NCI-H446 treated with DMSO at 0.1 percent for 48 hours (cell line): Measurements from ENCODE around the gene NFYC.

Source experiments
- DNase-seq: peaks from one replicate; lab custom pipeline; 2025; lab: John Stamatoyannopoulos, UW

NFYC gene

DNA sequence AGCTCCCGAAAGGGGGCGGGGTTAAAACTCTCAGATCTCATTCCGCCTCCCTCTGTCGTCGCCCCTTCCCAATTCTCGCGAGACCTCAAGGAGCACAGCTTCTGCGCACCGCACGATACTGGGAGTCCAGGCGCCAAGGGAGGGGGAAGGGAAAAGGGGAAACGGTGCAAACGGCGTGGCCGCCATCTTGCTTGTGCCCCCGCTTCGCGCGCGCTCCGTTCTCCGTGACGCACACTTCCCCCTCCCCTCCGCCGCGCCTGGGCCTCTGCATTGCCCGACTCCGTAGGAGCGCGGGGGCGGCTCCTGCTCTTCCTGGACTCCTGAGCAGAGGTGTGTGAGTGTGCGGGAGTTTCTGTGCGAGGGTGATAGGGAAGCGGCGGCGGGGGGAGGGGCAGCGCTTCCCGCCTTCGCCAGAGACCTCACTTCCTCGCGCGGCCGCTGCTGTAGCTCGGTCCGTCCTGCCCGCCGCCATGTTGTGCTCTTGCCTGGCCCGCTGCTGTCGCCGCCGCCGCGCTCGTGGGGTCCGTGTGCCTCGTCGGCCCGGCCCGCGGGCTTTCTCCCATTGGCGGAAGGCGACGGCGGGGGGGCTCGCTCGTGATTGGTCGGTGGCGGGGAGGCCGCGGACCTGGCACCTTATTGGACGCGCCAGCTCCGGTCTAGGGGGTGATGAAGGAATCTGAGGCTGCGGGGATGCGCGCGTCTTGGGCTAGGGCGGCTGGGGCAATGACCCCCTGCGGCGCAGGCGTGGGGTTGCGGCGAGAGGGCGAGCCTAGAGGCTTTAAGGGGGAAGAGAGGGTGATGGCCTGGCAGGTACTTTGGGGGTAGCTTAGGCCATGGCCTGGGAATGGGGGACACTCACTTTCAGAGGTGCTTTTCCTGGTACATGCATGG lies at the start of gene NFYC:
Gene NFYC (plus strand): TSS at position 167 of the 891 bp plus-strand sequence. CDS start 47,140 bp downstream, outside the sequence.
- DNase-seq: peak; percentile 98

GRCh38 chr1:40645118-40645680 lies 46.3 kb upstream of the NFYC start:
- no peak for DNase-seq

GRCh38 chr1:40646315-40646714 lies 45.2 kb upstream of the NFYC start:
- no peak for DNase-seq

GRCh38 chr1:40648200-40648599 lies 43.3 kb upstream of the NFYC start:
- DNase-seq: no peak

DNA sequence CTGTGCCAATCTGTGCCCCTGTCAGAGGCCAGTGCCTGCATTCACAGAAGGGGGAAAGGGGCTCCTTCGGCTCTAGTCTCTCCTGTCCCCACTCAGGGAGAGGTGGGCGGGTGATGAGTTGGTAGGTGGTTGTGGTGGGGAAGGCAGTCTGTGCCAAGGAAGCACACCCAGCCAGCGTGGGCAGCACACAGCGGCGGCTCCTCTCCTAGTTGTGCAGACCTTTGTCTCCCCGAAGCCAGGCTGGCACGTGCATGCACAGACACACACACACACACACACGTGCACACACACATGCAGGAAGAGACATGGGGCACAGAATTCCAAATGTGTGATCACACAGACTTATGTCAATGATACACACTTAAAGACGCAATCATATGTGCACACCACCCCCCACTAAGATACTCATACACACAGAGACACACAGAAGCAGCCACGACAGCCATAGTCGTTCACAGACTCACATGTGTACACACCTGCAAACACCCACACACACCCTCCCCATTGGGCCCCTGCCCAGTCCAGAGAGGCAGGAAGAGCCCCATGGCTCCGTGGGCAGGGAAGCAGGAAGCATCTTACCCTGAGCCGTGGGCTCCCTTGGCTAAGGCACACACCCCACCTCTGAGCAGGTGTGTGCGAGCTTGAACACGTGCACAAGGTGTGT lies 42.4 kb upstream of the NFYC start:
- DNase-seq: no peak

DNA sequence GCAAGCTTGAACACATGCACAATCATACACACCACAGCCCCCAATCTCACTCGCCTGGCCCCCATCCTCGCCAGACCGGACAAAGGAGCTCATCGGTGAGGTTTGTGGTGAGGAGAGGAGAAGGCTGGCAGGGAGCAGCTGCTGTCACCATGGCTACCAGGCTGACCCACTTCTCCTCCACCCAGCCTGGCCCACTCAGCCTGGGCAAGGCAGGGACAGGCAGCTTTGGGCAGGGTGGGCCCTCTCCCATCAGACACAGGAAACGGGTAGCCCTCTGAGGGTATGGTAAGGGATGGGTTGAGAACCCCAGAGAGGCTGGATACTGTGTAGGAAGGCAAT lies 41.9 kb upstream of the NFYC start:
- DNase-seq: no peak

GRCh38 chr1:40650075-40650474 lies 41.4 kb upstream of the NFYC start:
- DNase-seq: no peak

GRCh38 chr1:40651138-40651857 lies 40.2 kb upstream of the NFYC start:
- no peak for DNase-seq

- no peak for DNase-seq
Observed at GRCh38 chr1:40652468-40652867, 39.0 kb upstream of the NFYC start.

DNA sequence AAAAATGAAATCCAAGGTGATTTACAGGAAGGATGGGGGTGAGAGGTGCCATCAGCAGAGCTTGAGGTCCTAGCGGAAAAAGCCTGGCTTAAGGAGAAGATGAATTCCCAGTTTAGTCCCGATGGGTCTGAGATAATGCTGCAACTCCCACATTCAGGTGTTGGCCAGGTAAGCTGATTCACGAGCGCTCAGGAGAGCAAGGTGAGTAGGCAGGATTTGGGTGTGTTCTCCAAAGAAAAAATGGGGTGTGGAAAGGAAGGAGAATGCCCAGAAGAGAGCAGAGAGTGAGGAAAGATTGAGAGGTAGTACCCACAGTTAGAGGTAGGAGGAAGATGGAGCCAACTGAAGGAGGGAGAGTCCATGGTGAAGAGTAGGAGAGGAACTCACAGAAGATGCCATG lies 38.5 kb upstream of the NFYC start:
- no peak for DNase-seq

DNA sequence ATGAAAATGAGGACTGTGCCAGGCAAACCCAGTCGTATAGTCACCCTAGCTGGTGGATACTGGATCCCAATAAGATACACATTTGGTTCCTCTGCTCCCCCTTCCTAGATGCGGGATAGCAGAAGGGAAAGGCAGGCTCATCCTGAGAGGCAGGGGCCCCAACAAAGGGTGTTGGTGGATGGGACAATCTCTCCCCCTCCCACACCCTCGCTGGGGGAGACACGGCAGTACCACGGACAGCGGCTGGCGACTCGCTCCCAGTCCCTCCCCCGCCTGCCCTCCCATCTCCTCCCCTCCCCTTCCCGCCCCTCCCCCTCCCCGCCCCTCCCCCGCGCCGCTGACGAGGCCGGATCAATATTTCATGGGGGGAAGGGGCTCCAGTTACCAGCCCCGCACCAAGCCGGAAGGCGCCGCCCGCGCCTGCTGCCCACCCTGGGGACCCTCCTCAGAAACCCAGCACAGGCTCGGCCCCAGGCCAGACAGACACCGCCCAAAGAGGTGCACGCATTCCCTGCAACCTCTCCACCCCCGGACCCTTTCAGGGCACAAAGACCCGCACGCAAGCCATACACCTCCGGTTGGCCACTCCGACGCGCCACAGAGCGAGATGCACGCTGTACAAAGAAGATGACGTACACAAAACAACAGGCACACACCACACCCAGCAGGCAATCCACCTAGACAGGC lies 37.5 kb upstream of the NFYC start:
- DNase-seq: no peak

- DNase-seq: no peak
Observed at GRCh38 chr1:40657046-40657445, 34.5 kb upstream of the NFYC start.

DNA sequence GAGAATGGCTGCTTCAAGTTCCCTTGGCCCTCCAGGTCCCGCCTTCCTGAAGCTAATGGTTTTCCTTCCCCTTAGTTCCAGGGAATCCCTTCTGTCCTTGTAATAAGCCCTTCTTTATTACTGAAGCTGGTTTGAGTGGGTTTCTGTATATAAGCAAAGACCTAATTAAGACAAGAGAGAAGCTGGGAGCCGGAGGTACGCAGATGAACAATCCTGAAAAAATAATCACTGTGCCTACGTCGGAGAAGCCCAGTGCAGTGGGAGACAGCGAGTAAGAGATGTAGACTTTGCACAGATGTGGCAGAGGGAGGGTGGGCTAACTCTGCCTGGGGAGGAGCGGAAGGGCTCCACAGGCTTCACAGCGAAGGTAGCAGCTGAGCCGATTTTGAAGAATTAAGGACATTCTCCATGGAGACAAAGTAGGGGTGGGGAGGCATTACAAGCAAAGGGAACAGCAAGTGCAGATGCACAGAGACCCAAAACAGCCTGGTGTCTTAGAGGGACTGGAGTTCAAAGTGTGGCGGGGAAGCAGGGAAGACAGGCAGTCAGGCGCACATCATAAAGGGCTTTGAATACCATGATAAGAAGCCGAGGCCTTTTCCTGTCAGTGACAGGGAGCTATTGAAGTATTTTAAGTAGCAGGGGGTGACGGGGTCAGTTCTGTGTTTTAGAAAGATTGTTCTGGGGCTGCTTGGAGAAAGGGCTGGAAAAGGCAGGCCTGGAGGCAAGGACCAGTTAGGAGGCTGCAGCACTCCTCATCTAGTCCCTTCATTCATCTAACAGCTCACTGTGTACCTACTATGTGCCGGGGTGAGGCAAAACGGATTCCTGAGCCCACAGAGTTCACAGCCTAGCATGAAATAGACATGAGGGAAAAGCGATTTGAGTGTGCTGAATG lies 32.5 kb upstream of the NFYC start:
- no peak for DNase-seq

DNA sequence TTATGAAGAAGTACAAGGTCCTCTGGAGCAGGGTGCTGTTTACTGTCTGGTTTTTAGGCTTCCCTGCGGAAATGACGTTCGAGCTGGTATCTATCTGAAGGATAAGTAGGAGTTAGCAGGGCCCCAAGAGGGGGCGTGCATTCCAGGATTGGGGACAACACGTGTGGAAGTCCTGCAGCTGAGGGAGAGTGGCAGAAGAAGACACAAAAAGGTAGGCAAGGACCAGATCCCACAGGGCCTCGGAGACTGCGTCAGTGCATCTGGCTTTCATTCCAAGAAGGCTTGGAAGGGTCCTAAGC lies 31.9 kb upstream of the NFYC start:
- no peak for DNase-seq

- DNase-seq: no peak
Observed at GRCh38 chr1:40661678-40662077, 29.8 kb upstream of the NFYC start.

DNA sequence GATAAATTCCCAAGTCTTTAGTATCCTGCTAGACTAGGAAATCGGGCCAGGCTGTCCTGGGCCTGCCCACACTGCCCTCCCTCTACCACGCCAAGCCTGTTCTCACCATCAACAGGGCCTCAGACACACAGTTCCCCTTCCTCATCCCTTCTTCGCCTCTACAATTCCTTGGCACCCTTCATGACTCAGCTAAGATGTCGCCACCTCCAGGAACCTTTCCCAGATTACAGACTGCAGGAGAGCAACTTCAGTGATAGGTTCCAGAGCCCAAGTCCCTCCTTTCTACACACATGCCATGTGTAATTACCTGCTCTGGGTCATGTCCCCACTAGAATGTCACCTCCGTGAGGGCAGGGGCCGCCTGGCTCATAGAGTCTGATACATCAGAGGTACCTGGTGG lies 29.4 kb upstream of the NFYC start:
- no peak for DNase-seq

DNA sequence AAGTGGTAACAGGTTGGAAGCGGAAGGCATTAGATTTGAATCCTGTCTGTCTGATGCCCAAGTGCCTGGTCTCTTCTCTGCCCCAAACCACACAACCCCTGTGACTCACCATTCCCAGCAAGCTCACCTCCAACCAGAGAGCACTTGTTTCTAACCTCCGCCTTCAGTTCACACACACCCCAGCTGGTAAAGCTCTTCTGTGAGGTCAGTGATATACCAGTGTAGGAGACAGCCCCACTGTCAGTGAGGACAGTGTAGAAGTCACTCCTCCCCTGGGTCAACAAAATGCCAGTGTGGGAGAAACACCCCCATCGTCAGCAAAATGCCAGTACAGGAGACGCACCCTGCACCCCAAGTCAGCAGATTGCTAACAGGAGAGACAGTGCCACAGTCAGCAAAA lies 28.6 kb upstream of the NFYC start:
- no peak for DNase-seq

GRCh38 chr1:40663324-40664166 lies 28.0 kb upstream of the NFYC start:
- DNase-seq: no peak

DNA sequence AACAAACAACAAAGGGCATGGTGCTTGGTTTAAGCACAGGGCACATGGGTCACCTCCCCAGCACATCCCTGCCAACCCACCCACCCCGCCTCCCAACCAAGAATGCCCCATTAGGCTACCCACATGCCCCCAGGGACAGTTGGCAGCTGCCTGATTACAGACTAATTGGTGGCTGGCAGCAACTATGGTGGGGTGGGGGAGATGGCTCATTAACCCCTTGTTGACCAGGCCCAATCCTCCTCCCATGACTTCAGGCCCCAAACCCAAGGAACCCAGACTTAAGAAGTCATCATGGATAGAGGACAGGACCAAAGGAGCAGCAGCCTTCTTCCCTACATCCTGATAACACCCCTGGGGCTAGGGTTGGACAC lies 27.4 kb upstream of the NFYC start:
- DNase-seq: peak; percentile 2

DNA sequence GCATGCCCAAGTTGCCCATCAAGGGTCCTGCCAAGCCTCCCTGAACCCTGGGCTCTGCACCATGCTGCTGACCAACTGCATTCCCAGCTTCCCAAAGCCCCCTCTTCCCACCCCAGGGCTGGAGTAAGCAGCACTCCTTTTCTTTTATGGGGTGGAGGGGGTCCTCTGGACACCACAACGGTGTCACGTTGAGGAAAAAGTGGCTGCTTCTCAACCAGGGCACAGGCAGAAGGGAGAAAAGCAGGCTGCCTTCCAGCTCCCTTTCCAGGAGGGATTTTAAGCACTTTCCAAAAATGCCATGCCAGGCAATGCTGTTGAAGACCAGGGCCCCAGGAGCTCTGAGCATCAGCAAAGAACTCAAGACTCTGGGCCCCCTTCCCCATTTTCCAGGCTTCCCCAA lies 26.7 kb upstream of the NFYC start:
- no peak for DNase-seq
